Neural cell (in vitro differentiated cells): ENCODE data around the gene TFCP2L1. TPM values are rescaled to one million over a fixed set of nuclear protein-coding genes. Genes with fewer than 3 reads are reported as not detected.
"Not testable (repeated sequence)": the region's sequence is repeated elsewhere in the genome, so short reads cannot be mapped to it uniquely, and the experiment has no call there.

ENCODE experiments used
- H2AFZ ChIP-seq: fragments of 200-600, 300-800 bp; sonication (generic), shearing (Covaris generic); 2 replicates; pipeline ENCODE4 v1.6.0; 2014; ENCODE audit warnings: low read depth, mild to moderate bottlenecking, antibody characterized with exemption, low read length, moderate library complexity
- H3F3A ChIP-seq: fragments of 200-600 bp; shearing (Covaris generic); 2 replicates; pipeline ENCODE4 v1.6.1; 2016; ENCODE audit warnings: mild to moderate bottlenecking, moderate library complexity, mixed read lengths, antibody characterized with exemption, low read length; ENCODE audit not compliant: insufficient read depth, poor library complexity, severe bottlenecking
- H3K27ac ChIP-seq: fragments of 200-600, 300-800 bp; sonication (generic), shearing (Covaris generic); 2 replicates; pipeline ENCODE4 v1.5.1; 2014; ENCODE audit warnings: mild to moderate bottlenecking, low read length, moderate library complexity
- H3K27me3 ChIP-seq: fragments of 300-800, 200-600 bp; sonication (generic), shearing (Covaris generic); 2 replicates; pipeline ENCODE4 v1.6.0; 2014; ENCODE audit warnings: mild to moderate bottlenecking, low read depth, low read length, moderate library complexity; ENCODE audit not compliant: insufficient read depth
- H3K36me3 ChIP-seq: fragments of 300-800, 200-600 bp; sonication (generic), shearing (Covaris generic); 2 replicates; pipeline ENCODE4 v1.5.1; 2014; ENCODE audit warnings: mild to moderate bottlenecking, antibody characterized with exemption, low read length, moderate library complexity; ENCODE audit not compliant: insufficient read depth
- H3K4me2 ChIP-seq: fragments of 300-800, 200-600 bp; sonication (generic), shearing (Covaris generic); 2 replicates; pipeline ENCODE4 v1.6.0; 2014; ENCODE audit warnings: mild to moderate bottlenecking, low read length
- H3K4me3 ChIP-seq: fragments of 300-800, 200-600 bp; sonication (generic), shearing (Covaris generic); 2 replicates; pipeline ENCODE4 v1.5.1; 2014; ENCODE audit warnings: mild to moderate bottlenecking, low read length, moderate library complexity
- H3K79me2 ChIP-seq: fragments of 200-600 bp; shearing (Covaris generic); replicated peaks from 2 replicates; pipeline ENCODE4 v1.6.0; 2014; ENCODE audit warnings: mild to moderate bottlenecking, low read length, moderate library complexity; ENCODE audit not compliant: insufficient read depth
- H3K9ac ChIP-seq: fragments of 300-800, 200-600 bp; sonication (generic), shearing (Covaris generic); 2 replicates; pipeline ENCODE4 v1.6.1; 2016; ENCODE audit warnings: mild to moderate bottlenecking, low read length, mixed read lengths
- H3K9me2 ChIP-seq: fragments of 200-600 bp; shearing (Covaris generic); 2 replicates; pipeline ENCODE4 v1.6.1; 2016; ENCODE audit warnings: mild to moderate bottlenecking, low read length, mixed read lengths; ENCODE audit not compliant: insufficient read depth
- H3K9me3 ChIP-seq: fragments of 200-600, 300-800 bp; sonication (generic), shearing (Covaris generic); 2 replicates; pipeline ENCODE4 v1.6.1; 2016; ENCODE audit warnings: mild to moderate bottlenecking, mixed run types, low read length, moderate library complexity, mixed read lengths
- H4K20me1 ChIP-seq: fragments of 200-600 bp; shearing (Covaris generic); 2 replicates; pipeline ENCODE4 v1.6.1; 2016; ENCODE audit warnings: mild to moderate bottlenecking, mixed run types; ENCODE audit not compliant: insufficient read depth
- CTCF ChIP-seq: fragments of 450-650 bp; IDR thresholded peaks from 2 replicates; pipeline ENCODE4 v1.5.1; 2014; ENCODE audit warnings: antibody characterized with exemption, mild to moderate bottlenecking, moderate library complexity; ENCODE audit not compliant: poor library complexity, severe bottlenecking
- EP300 ChIP-seq: fragments of 450-650 bp; conservative IDR thresholded peaks from 2 replicates; pipeline ENCODE4 v1.6.1; 2014; ENCODE audit warnings: antibody characterized with exemption, mild to moderate bottlenecking, moderate library complexity; ENCODE audit not compliant: poor library complexity, severe bottlenecking
- EZH2 ChIP-seq: fragments of 200-600, 300-800 bp; shearing (Covaris generic), sonication (generic); IDR thresholded peaks from 2 replicates; pipeline ENCODE4 v1.6.1; 2014; ENCODE audit warnings: antibody characterized with exemption, low read length, borderline replicate concordance, mild to moderate bottlenecking; ENCODE audit not compliant: insufficient read depth, poor library complexity, severe bottlenecking
- MXI1 ChIP-seq: fragments of 450-650 bp; conservative IDR thresholded peaks from 2 replicates; pipeline ENCODE4 v1.6.1; 2014; ENCODE audit warnings: antibody characterized with exemption, mild to moderate bottlenecking; ENCODE audit not compliant: poor library complexity, severe bottlenecking
- POLR2AphosphoS5 ChIP-seq: IDR thresholded peaks from 2 replicates; pipeline ENCODE4 v1.6.1; 2012
- RAD21 ChIP-seq: fragments of 450-650 bp; conservative IDR thresholded peaks from 2 replicates; pipeline ENCODE4 v1.6.1; 2014; ENCODE audit warnings: antibody characterized with exemption, mild to moderate bottlenecking, moderate library complexity
- REST ChIP-seq: IDR thresholded peaks from 2 replicates; pipeline ENCODE4 v1.6.1; 2012; ENCODE audit warnings: borderline replicate concordance
- SMC3 ChIP-seq: fragments of 450-650 bp; conservative IDR thresholded peaks from 2 replicates; pipeline ENCODE4 v1.6.1; 2014; ENCODE audit warnings: antibody characterized with exemption, mild to moderate bottlenecking, moderate library complexity; ENCODE audit not compliant: poor library complexity
- TAF1 ChIP-seq: IDR thresholded peaks from 2 replicates; pipeline ENCODE4 v1.6.1; 2012; ENCODE audit warnings: low read depth
- polyA plus RNA-seq: library from polyadenylated mRNA; depleted of rRNA; stranded (reverse); fragments of >200 nt; gene quantifications from 2 replicates; pipeline ENCODE4 v1.2.3, GENCODE V29; 2014

Gene TFCP2L1
- polyA plus RNA-seq, 1 donor from 2014 or later, result 0.04 TPM

- no peaks in the 10 kb centered on the region for H4K20me1 ChIP-seq
- no peaks in the 10 kb centered on the region for H3K79me2 ChIP-seq
- H3K27ac ChIP-seq, result no peak overlapping the region
- H3K36me3 ChIP-seq, result no peaks in the 10 kb centered on the region
- no peak overlapping the region for H3K4me2 ChIP-seq
- no peaks in the 10 kb centered on the region for H3K9me3 ChIP-seq
- no peaks in the 10 kb centered on the region for H3K27me3 ChIP-seq
- no peaks in the 10 kb centered on the region for H3F3A ChIP-seq
- H2AFZ ChIP-seq, result no peak overlapping the region
- TF ChIP-seq EZH2, result no peak
- no peak for TF ChIP-seq RAD21
- TF ChIP-seq POLR2AphosphoS5, result no peak
- no peak for TF ChIP-seq SMC3
- no peak for TF ChIP-seq REST
- no peak for TF ChIP-seq MXI1
- TF ChIP-seq EP300, result no peak
- TF ChIP-seq CTCF, result no peak
- no peak for TF ChIP-seq TAF1
- no peak overlapping the region for H3K4me3 ChIP-seq
- H3K9me2 ChIP-seq, result no peaks in the 10 kb centered on the region
- no peak overlapping the region for H3K9ac ChIP-seq
These were observed 18.7 kb upstream of the TFCP2L1 start for GRCh38 chr2:121303531-121304263.

- not testable (repeated sequence) for H3K4me2 ChIP-seq, H3K36me3 ChIP-seq, H2AFZ ChIP-seq, H4K20me1 ChIP-seq, H3K9me2 ChIP-seq, H3K4me3 ChIP-seq, H3K79me2 ChIP-seq, H3K27me3 ChIP-seq, H3K9me3 ChIP-seq, H3K27ac ChIP-seq, H3F3A ChIP-seq, H3K9ac ChIP-seq
These were observed 16.2 kb upstream of the TFCP2L1 start for GRCh38 chr2:121301190-121301589.

- Histone ChIP-seq H4K20me1 (no peaks in the 10 kb centered on the region), H3F3A (no peaks in the 10 kb centered on the region), H3K4me3 (no peak overlapping the region), H3K79me2 (no peaks in the 10 kb centered on the region), H3K9ac (no peak overlapping the region), H3K27ac (no peak overlapping the region), H3K27me3 (no peaks in the 10 kb centered on the region), H2AFZ (no peak overlapping the region), H3K9me2 (no peaks in the 10 kb centered on the region), H3K9me3 (no peaks in the 10 kb centered on the region), H3K36me3 (no peaks in the 10 kb centered on the region), H3K4me2 (no peak overlapping the region)
- no peak for TF ChIP-seq MXI1
- TF ChIP-seq RAD21, result no peak
- TF ChIP-seq TAF1, result no peak
- TF ChIP-seq EP300, result no peak
- no peak for TF ChIP-seq CTCF
- TF ChIP-seq SMC3, result no peak
- TF ChIP-seq EZH2, result no peak
- no peak for TF ChIP-seq REST
- no peak for TF ChIP-seq POLR2AphosphoS5
These were observed 13.5 kb upstream of the TFCP2L1 start for GRCh38 chr2:121298476-121298875.
